Measurements from ENCODE around the gene KCNT2. TPM values are rescaled to one million over a fixed set of nuclear protein-coding genes. Genes with fewer than 3 reads are reported as not detected.

KCNT2 gene
- total RNA-seq, 1 donor from 2014 or later: not detected

DNA sequence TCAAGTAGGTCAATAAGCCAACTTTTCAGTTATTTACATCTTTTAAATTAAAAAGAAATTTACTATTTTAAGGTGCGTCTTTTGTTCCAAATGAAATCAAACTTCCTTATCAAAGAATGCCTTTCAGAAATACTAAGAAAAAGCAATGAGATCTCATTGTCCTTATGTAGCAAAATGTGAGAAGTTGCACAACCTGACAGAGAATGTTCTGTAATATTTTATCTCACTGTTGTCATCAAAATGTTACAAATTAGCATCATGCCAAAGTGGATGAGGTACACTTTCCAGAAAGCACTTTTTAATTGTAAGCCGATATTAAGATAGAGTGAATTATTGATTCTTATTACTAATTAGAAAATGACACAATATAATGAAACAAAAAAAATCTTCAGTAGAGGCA lies 50.4 kb downstream of the KCNT2 start:
- TF ChIP-seq, protein P1, sequence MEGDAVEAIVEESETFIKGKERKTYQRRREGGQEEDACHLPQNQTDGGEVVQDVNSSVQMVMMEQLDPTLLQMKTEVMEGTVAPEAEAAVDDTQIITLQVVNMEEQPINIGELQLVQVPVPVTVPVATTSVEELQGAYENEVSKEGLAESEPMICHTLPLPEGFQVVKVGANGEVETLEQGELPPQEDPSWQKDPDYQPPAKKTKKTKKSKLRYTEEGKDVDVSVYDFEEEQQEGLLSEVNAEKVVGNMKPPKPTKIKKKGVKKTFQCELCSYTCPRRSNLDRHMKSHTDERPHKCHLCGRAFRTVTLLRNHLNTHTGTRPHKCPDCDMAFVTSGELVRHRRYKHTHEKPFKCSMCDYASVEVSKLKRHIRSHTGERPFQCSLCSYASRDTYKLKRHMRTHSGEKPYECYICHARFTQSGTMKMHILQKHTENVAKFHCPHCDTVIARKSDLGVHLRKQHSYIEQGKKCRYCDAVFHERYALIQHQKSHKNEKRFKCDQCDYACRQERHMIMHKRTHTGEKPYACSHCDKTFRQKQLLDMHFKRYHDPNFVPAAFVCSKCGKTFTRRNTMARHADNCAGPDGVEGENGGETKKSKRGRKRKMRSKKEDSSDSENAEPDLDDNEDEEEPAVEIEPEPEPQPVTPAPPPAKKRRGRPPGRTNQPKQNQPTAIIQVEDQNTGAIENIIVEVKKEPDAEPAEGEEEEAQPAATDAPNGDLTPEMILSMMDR (IDR thresholded peaks at IDR 0.05): no peak
- H3K9me3 Mint-ChIP-seq: peaks cover 2% of the 10 kb centered on the region
- no peaks in the 10 kb centered on the region for H3K4me1 Mint-ChIP-seq
- no peak overlapping the region for H3K4me3 Mint-ChIP-seq
- CTCF ChIA-PET: no interaction called here
- intact Hi-C loops (cut with micrococcal nuclease): no loop called here
- H3K27ac Mint-ChIP-seq: no peak overlapping the region
- no peaks in the 10 kb centered on the region for H3K27me3 Mint-ChIP-seq
- H3K36me3 Mint-ChIP-seq (ENCODE audit: low read depth): no peaks in the 10 kb centered on the region
- no peak for DNase-seq
- POLR2A ChIA-PET: no interaction called here
- ATAC-seq (ENCODE audit: low read depth): no peak

DNA sequence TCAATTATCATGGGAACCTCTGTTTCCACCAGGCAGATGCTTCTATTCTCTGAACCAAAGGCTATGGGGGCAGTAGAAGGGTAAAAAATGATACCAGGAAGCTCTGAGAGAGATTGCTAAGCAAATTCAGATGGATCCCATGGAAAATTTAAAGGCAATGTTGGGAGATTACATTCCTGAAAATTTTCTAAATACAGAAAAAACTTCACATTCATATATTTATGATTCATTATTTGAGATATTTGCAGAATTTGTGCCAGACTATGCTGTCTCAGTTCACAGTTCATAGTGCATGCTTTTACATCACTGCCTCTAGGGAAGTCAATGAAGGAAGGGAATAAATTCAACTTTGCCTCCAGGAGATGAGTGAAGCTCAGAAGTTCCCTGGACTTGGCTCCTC lies 57.5 kb downstream of the KCNT2 start:
- no peaks in the 10 kb centered on the region for H3K27me3 Mint-ChIP-seq
- no peaks in the 10 kb centered on the region for H3K9me3 Mint-ChIP-seq
- DNase-seq: no peak
- no peak for ATAC-seq (ENCODE audit: low read depth)
- intact Hi-C loops (cut with micrococcal nuclease): no loop called here
- H3K4me3 Mint-ChIP-seq: no peak overlapping the region
- POLR2A ChIA-PET: no interaction called here
- no peak overlapping the region for H3K27ac Mint-ChIP-seq
- no peaks in the 10 kb centered on the region for H3K36me3 Mint-ChIP-seq (ENCODE audit: low read depth)
- TF ChIP-seq, protein P1 (IDR thresholded peaks at IDR 0.05): no peak
- CTCF ChIA-PET: no interaction called here
- no peaks in the 10 kb centered on the region for H3K4me1 Mint-ChIP-seq

DNA sequence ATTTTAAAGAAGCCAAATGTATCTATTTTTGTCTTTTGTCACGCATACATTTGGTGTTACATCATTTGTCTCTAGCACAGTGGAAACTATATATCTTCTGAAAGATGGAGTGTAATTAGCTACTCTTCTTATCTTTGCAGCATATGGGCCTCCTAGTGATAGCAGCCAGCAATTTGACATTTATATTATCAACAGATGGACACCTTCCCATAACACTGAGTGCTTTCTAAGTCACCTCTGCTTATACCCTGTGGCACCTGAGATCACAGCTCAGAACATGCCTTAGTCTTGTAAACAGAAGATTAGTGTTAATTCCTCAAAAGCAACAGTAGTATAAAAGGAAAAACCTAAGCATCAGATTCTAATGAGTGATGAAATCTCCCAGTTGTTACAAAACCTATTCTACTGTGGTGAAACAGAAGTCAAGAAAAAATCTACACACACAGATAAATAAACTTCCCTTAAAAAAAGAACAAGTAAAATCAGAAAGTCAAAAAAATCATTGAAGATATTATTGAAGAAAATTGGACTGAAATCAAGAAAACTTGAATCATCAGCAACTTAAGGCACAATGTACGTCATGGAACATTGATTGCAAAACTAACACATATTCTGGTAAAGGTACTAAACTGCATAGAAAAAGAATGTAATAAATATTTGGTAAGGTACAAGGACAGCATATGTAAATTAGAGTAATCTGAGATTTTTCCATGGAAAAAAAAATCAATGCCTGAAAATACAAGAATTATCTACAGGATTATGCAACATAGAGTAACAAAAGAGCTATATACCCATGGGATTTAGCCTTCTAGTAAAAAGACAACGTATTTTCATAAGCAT lies 61.7 kb downstream of the KCNT2 start:
- Mint-ChIP-seq H3K9me3 (no peaks in the 10 kb centered on the region), H3K36me3 (ENCODE audit: low read depth) (no peaks in the 10 kb centered on the region), H3K4me1 (no peaks in the 10 kb centered on the region), H3K4me3 (no peak overlapping the region), H3K27ac (no peak overlapping the region), H3K27me3 (no peaks in the 10 kb centered on the region)
- intact Hi-C loops (cut with micrococcal nuclease): no loop called here
- ChIA-PET POLR2A (no interaction called here), CTCF (no interaction called here)
- ATAC-seq (ENCODE audit: low read depth): no peak
- TF ChIP-seq, protein P1 (IDR thresholded peaks at IDR 0.05): no peak
- no peak for DNase-seq

DNA sequence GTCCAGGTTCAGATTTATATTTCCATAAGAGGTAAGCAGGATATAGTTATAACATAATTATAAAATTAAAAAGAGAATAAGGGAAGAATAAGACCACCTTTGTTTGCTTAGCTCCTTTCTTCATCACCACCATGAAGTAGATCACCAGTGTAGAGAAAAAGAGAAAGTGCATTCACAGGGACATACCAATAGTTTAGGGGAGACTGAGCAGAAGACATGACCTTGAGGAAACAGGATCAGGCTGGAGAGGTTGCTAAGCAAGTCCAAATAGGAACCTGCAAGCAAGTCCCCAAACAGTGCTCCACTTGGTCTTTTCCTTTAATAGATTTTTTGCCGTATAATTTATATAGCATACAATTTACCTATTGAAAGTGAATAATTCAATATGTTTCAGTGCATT lies 63.0 kb downstream of the KCNT2 start:
- H3K4me1 Mint-ChIP-seq: no peaks in the 10 kb centered on the region
- no peak for ATAC-seq (ENCODE audit: low read depth)
- H3K27ac Mint-ChIP-seq: no peak overlapping the region
- H3K9me3 Mint-ChIP-seq: no peaks in the 10 kb centered on the region
- H3K4me3 Mint-ChIP-seq: no peak overlapping the region
- TF ChIP-seq, protein P1 (IDR thresholded peaks at IDR 0.05): no peak
- ChIA-PET CTCF (no interaction called here), POLR2A (no interaction called here)
- no peaks in the 10 kb centered on the region for H3K27me3 Mint-ChIP-seq
- DNase-seq: no peak
- H3K36me3 Mint-ChIP-seq (ENCODE audit: low read depth): no peaks in the 10 kb centered on the region
- intact Hi-C loops (cut with micrococcal nuclease): no loop called here

DNA sequence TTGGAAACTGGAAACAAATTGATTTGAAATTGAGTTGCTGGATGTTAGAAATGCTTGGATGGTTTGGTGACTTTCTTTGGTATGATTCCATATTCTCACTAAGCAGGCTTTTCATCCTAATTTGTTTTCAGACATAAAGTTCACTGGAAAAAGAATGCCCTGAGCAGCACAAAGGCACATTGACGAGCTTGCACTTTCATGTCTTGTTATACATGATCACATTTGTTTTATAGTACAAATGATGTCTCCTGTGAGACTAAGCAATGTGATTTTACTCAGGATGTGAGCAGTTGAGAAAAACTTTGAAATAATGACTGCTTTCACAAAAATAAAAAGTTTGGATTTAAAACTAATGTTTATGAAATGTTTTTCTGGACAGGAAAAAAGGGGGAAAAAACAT lies 63.6 kb downstream of the KCNT2 start:
- intact Hi-C loops (cut with micrococcal nuclease): no loop called here
- DNase-seq (no peak), ATAC-seq (ENCODE audit: low read depth) (no peak)
- Mint-ChIP-seq H3K27me3 (no peaks in the 10 kb centered on the region), H3K27ac (no peak overlapping the region), H3K36me3 (ENCODE audit: low read depth) (no peaks in the 10 kb centered on the region), H3K4me1 (no peaks in the 10 kb centered on the region), H3K4me3 (no peak overlapping the region), H3K9me3 (no peaks in the 10 kb centered on the region)
- POLR2A ChIA-PET: no interaction called here
- TF ChIP-seq, protein P1 (IDR thresholded peaks at IDR 0.05): no peak
- CTCF ChIA-PET: no interaction called here

Measured in activated B cell treated with CpG ODN at 0.5 μM for 24 hours (primary cell).